ENCODE results near the gene PGAP6. TPM values are rescaled to one million over a fixed set of nuclear protein-coding genes. Genes with fewer than 3 reads are reported as not detected.
A peak's percentile ranks its signal among the peaks of the same experiment; 100 is the strongest.
"Not testable (repeated sequence)": the region's sequence is repeated elsewhere in the genome, so short reads cannot be mapped to it uniquely, and the experiment has no call there.

The PGAP6 gene
- polyA plus RNA-seq, 12 donors, result 18.0 to 38.6 (median 23.1) TPM; not detected in 1

DNA sequence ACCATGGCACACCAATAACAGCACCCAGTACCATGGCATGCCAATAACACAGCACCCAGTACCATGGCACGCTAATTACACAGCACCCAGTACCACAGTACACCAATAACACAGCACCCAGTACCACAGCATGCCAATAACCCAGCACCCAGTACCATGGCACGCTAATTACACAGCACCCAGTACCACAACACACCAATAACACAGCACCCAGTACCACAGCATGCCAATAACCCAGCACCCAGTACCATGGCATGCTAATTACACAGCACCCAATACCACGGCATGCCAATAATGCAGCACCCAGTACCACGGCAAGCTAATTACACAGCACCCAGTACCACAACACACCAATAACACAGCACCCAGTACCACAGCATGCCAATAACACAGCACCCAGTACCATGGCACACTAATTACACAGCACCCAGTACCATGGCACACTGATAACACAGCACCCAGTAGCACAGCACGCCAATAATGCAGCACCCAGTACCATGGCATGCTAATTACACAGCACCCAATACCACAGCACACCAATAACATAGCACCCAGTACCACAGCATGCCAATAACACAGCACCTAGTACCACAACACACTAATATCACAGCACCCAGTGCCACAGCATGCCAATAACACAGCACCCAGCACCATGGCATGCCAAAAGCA lies 47.5 kb downstream of the PGAP6 start:
- not testable (repeated sequence) for DNase-seq

DNA sequence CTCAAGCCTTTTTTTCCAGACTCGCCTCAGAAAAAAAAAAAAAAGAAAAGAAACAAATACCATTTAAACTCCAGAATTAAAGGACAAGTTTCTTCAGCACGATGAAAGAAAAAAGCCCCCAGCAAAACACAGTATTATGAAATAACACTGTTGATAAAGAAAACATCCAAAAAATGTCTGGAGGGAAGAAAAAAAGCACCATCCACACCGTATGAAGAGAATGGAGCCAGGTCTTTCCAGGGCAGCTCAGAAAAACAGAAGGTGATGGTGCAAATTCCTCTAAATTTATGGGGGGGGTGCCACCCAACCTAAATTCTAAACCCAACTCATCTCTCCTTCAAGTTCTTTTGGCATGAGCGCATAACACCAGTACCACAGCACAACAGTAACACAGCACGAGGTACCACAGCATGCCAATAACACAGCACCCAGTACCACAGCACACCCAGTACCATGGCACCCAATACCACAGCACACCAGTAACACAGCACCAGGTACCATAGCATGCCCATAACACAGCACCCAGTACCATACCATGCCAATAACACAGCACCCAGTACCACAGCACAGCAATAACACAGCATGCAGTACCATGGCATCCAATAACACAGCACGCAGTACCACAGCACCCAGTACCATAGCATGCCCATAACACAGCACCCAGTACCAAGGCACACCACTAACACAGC lies 48.2 kb downstream of the PGAP6 start:
- no peak for DNase-seq

DNA sequence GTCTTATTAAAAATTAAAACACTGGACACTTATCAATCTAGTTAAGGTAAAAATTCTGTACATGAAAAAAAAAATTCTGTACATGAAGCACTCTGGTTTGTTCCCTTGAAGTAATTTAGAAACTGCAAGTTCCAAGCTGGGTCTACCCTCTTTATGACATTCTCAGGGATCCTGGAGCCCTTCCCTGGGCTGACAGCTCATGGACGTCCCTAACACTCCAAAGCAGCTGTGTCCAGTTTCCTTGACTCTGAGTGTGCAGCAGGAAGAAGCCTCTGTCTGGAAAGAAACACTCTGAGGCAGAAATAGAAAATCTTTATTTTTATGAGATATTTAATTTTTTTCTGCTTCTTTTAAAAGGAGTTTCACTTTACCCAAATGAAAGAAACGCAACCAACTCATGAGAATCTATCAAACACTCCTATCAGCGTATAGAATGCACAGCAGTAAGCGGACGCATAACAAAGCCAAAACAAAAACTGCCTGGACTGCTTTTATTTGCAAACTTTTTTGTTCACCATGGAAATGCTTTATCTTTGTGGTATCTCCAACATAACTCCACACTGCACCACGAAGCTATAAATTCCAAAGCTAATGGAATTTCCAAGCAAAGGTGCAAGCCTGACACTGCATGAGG lies 50.5 kb downstream of the PGAP6 start:
- DNase-seq, result peak; percentile 59

DNA sequence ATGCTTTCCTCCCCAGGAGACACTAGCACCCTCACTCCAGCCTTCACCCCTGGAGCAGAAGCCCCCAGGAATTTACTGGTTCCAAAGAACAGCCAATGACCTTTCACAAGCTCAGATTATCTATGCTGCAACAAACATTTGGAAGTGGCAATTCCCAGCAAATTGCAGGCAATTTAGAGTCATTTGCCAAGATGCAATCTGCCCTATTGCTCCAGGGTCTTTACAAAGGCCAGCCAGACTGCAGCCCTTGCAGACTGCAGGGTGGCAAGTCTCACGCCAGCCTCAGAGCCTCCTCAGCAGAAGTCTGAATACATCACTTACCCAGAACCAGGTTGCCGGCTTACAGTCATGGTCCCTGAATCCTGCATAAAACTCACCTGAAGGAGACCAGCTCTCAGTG lies 51.0 kb downstream of the PGAP6 start:
- DNase-seq, result no peak

DNA sequence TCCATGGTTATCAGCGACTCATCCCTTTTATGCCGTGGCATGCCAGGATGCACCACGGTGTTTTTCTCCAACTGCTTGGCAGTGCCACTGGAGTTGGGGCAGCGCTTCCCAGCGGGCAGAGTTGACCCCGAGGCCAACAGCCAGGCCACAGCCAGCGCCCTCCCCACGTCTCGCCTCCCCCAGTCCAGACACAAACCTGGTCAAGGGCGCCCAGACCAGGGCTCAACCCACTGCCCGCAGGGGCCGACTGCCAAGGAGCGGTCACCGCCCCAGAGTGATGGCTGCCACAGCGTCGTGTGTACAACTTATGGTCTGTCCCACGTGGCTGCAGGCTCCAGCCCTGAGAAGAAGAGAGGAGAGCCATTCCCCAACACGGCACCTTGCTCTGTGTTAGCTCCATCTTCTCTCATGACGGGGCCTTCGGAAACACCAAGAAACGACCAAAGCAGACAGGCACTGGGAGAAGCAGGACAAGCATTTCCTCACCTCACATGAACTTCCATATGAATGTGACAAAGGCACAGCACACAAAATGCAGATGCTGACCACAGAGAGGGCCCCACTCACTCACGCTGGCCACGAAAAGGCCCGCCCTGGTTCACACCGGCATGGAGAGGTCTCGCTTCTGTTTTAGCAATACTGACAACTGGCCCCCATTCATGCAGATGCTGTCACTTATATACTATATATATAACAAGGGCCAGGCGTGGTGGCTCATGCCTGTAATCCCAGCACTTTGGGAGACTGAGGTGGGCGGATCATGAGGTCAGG lies 56.2 kb downstream of the PGAP6 start:
- DNase-seq, result no peak

DNA sequence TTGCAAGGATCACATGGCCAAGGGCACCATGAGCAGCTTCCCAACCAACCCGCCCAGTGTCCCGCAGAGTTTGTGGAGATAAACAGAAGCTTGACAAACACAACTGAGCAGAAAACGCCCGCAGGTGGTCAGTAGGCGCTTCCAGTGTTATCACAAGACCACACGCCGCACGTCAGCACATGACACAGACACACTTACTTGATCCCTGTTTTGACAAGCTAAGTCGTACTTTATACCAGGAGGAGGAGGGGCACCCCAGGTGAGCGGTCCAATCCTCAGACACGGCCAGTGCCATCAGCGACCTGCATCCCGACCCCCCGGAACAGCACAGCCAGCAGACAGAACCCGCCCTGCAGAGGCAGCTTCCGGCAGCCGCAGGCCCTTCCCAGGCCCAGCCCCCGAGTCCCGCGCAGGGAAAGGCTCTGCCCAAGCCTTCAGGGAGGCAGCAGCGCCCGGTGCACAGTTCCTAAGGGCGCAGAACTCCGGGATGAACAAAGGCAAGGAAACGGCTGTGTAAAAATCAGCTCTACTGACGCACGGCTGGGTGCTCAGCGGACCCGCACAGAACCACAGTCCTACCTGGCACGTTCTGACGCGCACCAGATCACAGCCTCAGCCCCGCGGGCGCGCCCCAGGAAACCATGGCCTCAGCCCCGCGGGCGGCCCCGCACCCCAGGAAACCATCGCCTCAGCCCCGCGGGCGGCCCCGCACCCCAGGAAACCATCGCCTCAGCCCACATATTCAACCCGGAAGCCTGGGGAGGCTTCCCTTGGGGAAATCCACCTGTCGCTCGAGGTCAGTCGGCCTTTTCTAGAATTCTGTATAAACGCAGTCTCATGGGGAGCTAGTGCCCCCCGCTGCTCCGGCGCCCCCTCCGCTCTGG lies 57.1 kb downstream of the PGAP6 start:
- no peak for DNase-seq

DNA sequence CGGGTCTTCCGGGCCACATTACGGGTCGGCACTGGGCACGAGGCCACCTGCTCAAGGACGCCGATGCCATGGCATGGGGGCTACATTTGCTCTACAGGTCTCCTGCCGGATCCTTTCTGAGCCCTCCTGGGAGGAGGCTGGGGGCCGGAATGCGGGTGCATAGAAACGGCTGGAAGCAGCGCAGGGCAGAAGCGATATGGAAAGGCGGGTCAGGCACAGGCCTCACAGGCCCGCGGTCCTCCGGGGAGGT lies 57.7 kb downstream of the PGAP6 start:
- DNase-seq, result no peak

DNA sequence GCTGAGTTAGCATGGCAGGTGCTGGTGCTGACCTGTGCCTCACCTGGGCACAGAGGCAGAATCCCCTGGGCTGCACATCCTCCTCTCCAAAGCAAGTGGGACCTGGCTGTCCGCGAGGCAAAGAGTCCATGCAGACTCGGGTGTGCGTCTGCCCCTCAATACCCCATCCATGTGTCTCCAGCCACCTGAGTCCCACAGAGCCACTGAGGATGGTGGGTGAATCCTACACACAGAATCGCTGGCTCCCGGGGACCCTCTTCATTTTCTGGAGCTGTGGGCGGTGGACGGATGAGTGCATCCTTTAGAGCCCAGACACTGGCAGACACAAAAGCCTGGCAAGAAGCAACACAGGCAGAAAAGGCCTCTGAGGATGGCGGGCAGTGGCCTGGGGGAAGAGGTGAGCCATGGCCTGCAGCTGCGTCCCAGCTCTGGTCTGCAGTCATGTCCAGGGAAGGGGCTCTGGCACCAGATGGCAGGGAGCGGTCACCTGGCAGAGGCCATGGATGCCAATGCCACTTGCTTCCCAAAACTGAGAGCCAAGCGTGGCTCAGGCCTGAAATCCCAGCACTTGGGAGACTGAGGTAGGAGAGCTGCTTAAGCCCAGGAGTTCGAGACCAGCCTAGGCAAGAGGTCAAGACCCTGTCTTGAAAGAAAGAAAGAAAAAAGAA lies 59.2 kb downstream of the PGAP6 start:
- DNase-seq, result no peak

DNA sequence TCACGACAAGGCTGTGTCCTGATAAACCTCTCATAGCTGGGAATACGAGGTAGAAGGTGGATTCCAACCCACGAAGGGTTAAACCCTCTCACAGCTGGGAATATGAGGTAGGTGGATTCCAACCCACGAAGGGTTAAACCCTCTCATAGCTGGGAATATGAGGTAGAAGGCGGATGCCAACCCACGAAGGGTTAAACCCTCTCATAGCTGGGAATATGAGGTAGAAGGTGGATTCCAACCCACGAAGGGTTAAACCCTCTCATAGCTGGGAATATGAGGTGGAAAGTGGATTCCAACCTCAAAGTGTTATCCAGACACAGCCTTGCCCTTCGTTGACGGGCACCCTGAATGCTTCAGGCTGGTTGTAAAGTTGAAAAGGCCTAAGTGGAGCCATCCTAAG lies 60.2 kb downstream of the PGAP6 start:
- DNase-seq, result no peak

Other genes starting within 250 kb of the PGAP6 start
- 10 to 100 TPM in 11 of 12 donors, not detected in 1; 22.2 to 38.6 (median 24.9) TPM for gene NPRL3, start 243.3 kb downstream of the PGAP6 start, polyA plus RNA-seq (ENCODE audit: insufficient read length in 12 of 12)
- 10 to 100 TPM in 2 of 12 donors, 1 to 10 TPM in 7, under 1 TPM in 1, not detected in 2; 0.39 to 18.1 (median 2.9) TPM for gene HBZ, start 229.3 kb downstream of the PGAP6 start, polyA plus RNA-seq (ENCODE audit: insufficient read length in 12 of 12)
- 10 to 100 TPM in 4 of 12 donors, 1 to 10 TPM in 6, not detected in 2; 1.5 to 22.3 (median 6.9) TPM for gene HBM, start 216.0 kb downstream of the PGAP6 start, polyA plus RNA-seq (ENCODE audit: insufficient read length in 12 of 12)
- over 10,000 TPM in 1 of 12 donors, 1,000 to 10,000 TPM in 9, 100 to 1,000 TPM in 1, not detected in 1; 758 to 11,097 (median 3,094) TPM for gene HBA2, start 209.1 kb downstream of the PGAP6 start, polyA plus RNA-seq (ENCODE audit: insufficient read length in 12 of 12)
- gene HBA1, start 205.3 kb downstream of the PGAP6 start, polyA plus RNA-seq (ENCODE audit: insufficient read length in 12 of 12), result over 10,000 TPM in 1 of 12 donors, 1,000 to 10,000 TPM in 9, 100 to 1,000 TPM in 2; 512 to 13,335 (median 2,461) TPM
- gene HBQ1, start 201.5 kb downstream of the PGAP6 start, polyA plus RNA-seq (ENCODE audit: insufficient read length in 12 of 12), result 1 to 10 TPM in 3 of 12 donors, under 1 TPM in 7, not detected in 2; 0.35 to 5.6 (median 0.67) TPM
- gene LUC7L, start 152.5 kb downstream of the PGAP6 start, polyA plus RNA-seq (ENCODE audit: insufficient read length in 12 of 12), result 100 to 1,000 TPM in 2 of 12 donors, 10 to 100 TPM in 9, not detected in 1; 52.4 to 116 (median 67.1) TPM
- gene FAM234A, start 147.2 kb downstream of the PGAP6 start, polyA plus RNA-seq (ENCODE audit: insufficient read length in 12 of 12), result 10 to 100 TPM in 11 of 12 donors, not detected in 1; 26.7 to 74.6 (median 38.5) TPM
- gene RGS11, start 106.0 kb downstream of the PGAP6 start, polyA plus RNA-seq (ENCODE audit: insufficient read length in 12 of 12), result 1 to 10 TPM in 8 of 12 donors, under 1 TPM in 3, not detected in 1; 0.59 to 9.0 (median 1.2) TPM
- 1 to 10 TPM in 3 of 12 donors, under 1 TPM in 6, not detected in 3; 0.53 to 2.4 (median 0.93) TPM for gene ARHGDIG, start 101.4 kb downstream of the PGAP6 start, polyA plus RNA-seq (ENCODE audit: insufficient read length in 12 of 12)
- 1 to 10 TPM in 4 of 12 donors, under 1 TPM in 6, not detected in 2; 0.27 to 2.4 (median 0.75) TPM for gene PDIA2, start 98.8 kb downstream of the PGAP6 start, polyA plus RNA-seq (ENCODE audit: insufficient read length in 12 of 12)
- gene AXIN1, start 29.3 kb downstream of the PGAP6 start, polyA plus RNA-seq (ENCODE audit: insufficient read length in 12 of 12), result 10 to 100 TPM in 7 of 12 donors, 1 to 10 TPM in 4, not detected in 1; 8.1 to 21.7 (median 10.7) TPM
- gene MRPL28, start 11.4 kb downstream of the PGAP6 start, polyA plus RNA-seq (ENCODE audit: insufficient read length in 12 of 12), result 10 to 100 TPM in 11 of 12 donors, not detected in 1; 31.5 to 51.3 (median 36.6) TPM
- 100 to 1,000 TPM in 2 of 12 donors, 10 to 100 TPM in 9, not detected in 1; 50.6 to 158 (median 70.1) TPM for gene NME4, start 15.2 kb upstream of the PGAP6 start, polyA plus RNA-seq (ENCODE audit: insufficient read length in 12 of 12)
- 10 to 100 TPM in 6 of 12 donors, 1 to 10 TPM in 5, not detected in 1; 7.7 to 26.3 (median 11.0) TPM for gene DECR2, start 19.9 kb upstream of the PGAP6 start, polyA plus RNA-seq (ENCODE audit: insufficient read length in 12 of 12)
- 10 to 100 TPM in 11 of 12 donors, not detected in 1; 20.7 to 47.1 (median 27.6) TPM for gene RAB11FIP3, start 43.7 kb upstream of the PGAP6 start, polyA plus RNA-seq (ENCODE audit: insufficient read length in 12 of 12)
- 10 to 100 TPM in 11 of 12 donors, not detected in 1; 17.3 to 42.3 (median 23.1) TPM for gene CAPN15, start 145.7 kb upstream of the PGAP6 start, polyA plus RNA-seq (ENCODE audit: insufficient read length in 12 of 12)
- gene PRR35, start 178.4 kb upstream of the PGAP6 start, polyA plus RNA-seq (ENCODE audit: insufficient read length in 12 of 12), result under 1 TPM in 6 of 12 donors, not detected in 6; 0.08 to 0.24 (median 0.13) TPM
- 1 to 10 TPM in 3 of 12 donors, under 1 TPM in 7, not detected in 2; 0.62 to 1.3 (median 0.89) TPM for gene NHLRC4, start 185.0 kb upstream of the PGAP6 start, polyA plus RNA-seq (ENCODE audit: insufficient read length in 12 of 12)
- 10 to 100 TPM in 11 of 12 donors, not detected in 1; 12.9 to 36.0 (median 17.9) TPM for gene PIGQ, start 188.0 kb upstream of the PGAP6 start, polyA plus RNA-seq (ENCODE audit: insufficient read length in 12 of 12)
- gene RAB40C, start 208.1 kb upstream of the PGAP6 start, polyA plus RNA-seq (ENCODE audit: insufficient read length in 12 of 12), result 10 to 100 TPM in 7 of 12 donors, 1 to 10 TPM in 4, not detected in 1; 8.8 to 25.9 (median 10.6) TPM
- gene WFIKKN1, start 249.0 kb upstream of the PGAP6 start, polyA plus RNA-seq (ENCODE audit: insufficient read length in 12 of 12), result 1 to 10 TPM in 1 of 12 donors, under 1 TPM in 9, not detected in 2; 0.14 to 2.1 (median 0.39) TPM